Measurements from ENCODE around the gene CIDEA. TPM values are rescaled to one million over a fixed set of nuclear protein-coding genes. Genes with fewer than 3 reads are reported as not detected.

The CIDEA gene
- total RNA-seq, 1 donor from 2014 or later = not detected

- H3K4me3 ChIP-seq = no peak overlapping the region
- DNase-seq (no peak), ATAC-seq (no peak)
- no peaks in the 10 kb centered on the region for H3K36me3 ChIP-seq
- H3K27ac ChIP-seq = no peak overlapping the region
- TF ChIP-seq CTCF (IDR thresholded peaks at IDR 0.05) = no peak
- peaks cover 3% of the 10 kb centered on the region for H3K27me3 ChIP-seq (ENCODE audit: low read depth)
- peaks cover 9% of the 10 kb centered on the region for H3K4me1 ChIP-seq
- H3K9me3 ChIP-seq = no peaks in the 10 kb centered on the region
- intact Hi-C loops (cut with DNase I) = no loop called here
Observed at GRCh38 chr18:12281861-12282260, 27.7 kb downstream of the CIDEA start.

DNA sequence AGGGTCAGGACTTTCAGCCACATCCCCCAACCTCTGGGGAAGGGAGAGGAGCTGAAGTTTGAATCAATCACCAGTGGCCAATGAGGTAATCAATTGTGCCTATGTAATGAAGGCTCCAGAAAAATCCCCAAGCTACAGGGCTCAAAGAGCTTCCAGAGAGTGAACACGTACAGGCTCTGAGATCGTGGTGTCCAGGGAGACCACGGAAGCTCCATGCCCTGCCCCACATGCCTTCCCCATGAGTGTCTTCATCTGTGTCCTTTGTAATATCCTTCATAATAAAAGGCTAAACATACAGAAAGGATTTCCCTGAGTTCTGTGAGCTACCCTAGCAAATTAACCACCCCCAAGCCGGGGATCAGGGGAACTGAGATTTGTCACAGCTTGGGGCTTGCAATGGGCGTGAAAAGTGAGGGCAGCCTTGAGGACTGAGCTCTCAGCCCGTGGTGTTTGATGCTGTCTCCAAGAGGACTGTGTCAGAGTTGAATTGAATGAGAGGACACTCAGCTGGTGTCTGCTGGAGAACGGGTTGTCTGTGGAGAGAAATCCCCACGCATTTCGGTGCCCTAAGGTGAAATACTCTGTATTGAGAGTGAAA, 28.4 kb downstream of the CIDEA start:
- ATAC-seq = no peak
- DNase-seq = no peak
- intact Hi-C loops (cut with DNase I) = no loop called here
- Histone ChIP-seq H3K4me3 (no peak overlapping the region), H3K27me3 (ENCODE audit: low read depth) (peaks cover 9% of the 10 kb centered on the region), H3K9me3 (no peaks in the 10 kb centered on the region), H3K36me3 (no peaks in the 10 kb centered on the region), H3K4me1 (peaks cover 11% of the 10 kb centered on the region), H3K27ac (no peak overlapping the region)
- TF ChIP-seq CTCF (IDR thresholded peaks at IDR 0.05) = no peak

GRCh38 chr18:12283256-12283655, 29.1 kb downstream of the CIDEA start:
- H3K36me3 ChIP-seq = no peaks in the 10 kb centered on the region
- H3K4me1 ChIP-seq = peaks cover 11% of the 10 kb centered on the region
- no peak overlapping the region for H3K4me3 ChIP-seq
- H3K27ac ChIP-seq = no peak overlapping the region
- H3K27me3 ChIP-seq (ENCODE audit: low read depth) = peaks cover 15% of the 10 kb centered on the region
- ATAC-seq (no peak), DNase-seq (no peak)
- H3K9me3 ChIP-seq = no peaks in the 10 kb centered on the region
- intact Hi-C loops (cut with DNase I) = no loop called here
- TF ChIP-seq CTCF (IDR thresholded peaks at IDR 0.05) = no peak

GRCh38 chr18:12283666-12284065, 29.5 kb downstream of the CIDEA start:
- Histone ChIP-seq H3K27ac (no peak overlapping the region), H3K9me3 (no peaks in the 10 kb centered on the region), H3K4me3 (no peak overlapping the region), H3K4me1 (peaks cover 11% of the 10 kb centered on the region), H3K27me3 (ENCODE audit: low read depth) (peaks cover 19% of the 10 kb centered on the region), H3K36me3 (no peaks in the 10 kb centered on the region)
- ATAC-seq (no peak), DNase-seq (no peak)
- TF ChIP-seq CTCF (IDR thresholded peaks at IDR 0.05) = no peak
- intact Hi-C loops (cut with DNase I) = no loop called here

DNA sequence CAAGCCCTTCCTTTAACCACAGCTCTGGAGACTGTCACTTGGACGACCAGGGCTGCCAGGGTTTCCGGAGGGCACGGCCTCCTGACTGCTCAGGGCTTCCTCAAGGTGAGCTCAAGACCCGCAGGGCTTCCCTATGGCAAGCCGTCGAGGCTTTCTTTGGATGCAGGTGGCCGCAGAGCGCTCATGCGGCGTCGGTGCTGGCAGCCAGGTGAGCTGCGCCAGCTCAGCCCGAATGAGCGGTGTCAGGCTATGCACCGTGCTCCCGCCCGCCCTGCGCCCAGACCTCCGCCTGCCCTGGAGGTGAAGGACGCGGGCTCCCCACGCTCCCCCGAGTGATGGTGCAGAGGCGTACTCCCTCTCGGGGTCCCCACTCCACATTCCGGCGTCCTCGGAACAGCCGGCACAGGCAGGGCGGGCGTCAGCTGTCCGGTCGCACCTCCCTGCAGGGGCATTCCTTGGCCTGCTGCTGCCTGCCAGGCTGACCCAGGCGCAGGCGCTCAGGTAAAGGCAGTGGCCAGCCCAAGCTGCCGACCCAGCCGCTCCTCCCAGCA, 33.0 kb downstream of the CIDEA start:
- TF ChIP-seq CTCF (IDR thresholded peaks at IDR 0.05) = no peak
- ATAC-seq = peak; percentile 86 to 89
- no peaks in the 10 kb centered on the region for H3K36me3 ChIP-seq
- peak overlapping the region; percentile 86 for H3K27ac ChIP-seq
- peak; percentile 66 for DNase-seq
- H3K4me1 ChIP-seq = peaks cover 15% of the 10 kb centered on the region
- intact Hi-C loops (cut with DNase I) = no loop called here
- peaks cover 34% of the 10 kb centered on the region for H3K27me3 ChIP-seq (ENCODE audit: low read depth)
- no peaks in the 10 kb centered on the region for H3K9me3 ChIP-seq
- H3K4me3 ChIP-seq = peak overlapping the region; percentile 48

Measured in lower lobe of right lung (tissue), 2 donors.